HG03571 (cell line): ENCODE results near the gene NPR1.
"Not testable (repeated sequence)": the region's sequence is repeated elsewhere in the genome, so short reads cannot be mapped to it uniquely, and the experiment has no call there.

ENCODE experiments used
- ATAC-seq: cut with Tn5 transposase; IDR thresholded peaks from one replicate; pipeline ENCODE4 v1.9.1; 2021; ENCODE audit not compliant: unreplicated experiment

The NPR1 gene

GRCh38 chr1:153679337-153680119 lies 1.0 kb downstream of the NPR1 start:
- ATAC-seq, result no peak

DNA sequence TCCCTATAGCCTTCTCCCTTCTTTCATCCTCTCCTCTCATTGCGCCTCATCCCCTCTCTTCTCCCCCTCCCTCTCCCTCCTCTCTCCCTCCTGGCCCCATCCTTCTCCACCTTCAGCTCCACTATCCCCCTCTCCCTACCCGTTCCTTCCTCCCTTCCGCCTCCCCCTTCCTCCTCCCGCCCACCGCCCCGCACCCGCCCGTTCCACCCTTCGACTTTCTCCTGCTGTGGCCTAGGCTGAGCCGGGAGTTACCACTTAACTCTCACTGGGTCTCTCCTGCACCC lies 1.6 kb downstream of the NPR1 start:
- ATAC-seq, result no peak

GRCh38 chr1:153682730-153683129 lies 4.2 kb downstream of the NPR1 start:
- ATAC-seq, result no peak

- no peak for ATAC-seq
Measured at GRCh38 chr1:153683854-153684253, 5.4 kb downstream of the NPR1 start.

- ATAC-seq, result no peak
Measured at GRCh38 chr1:153684892-153685291, 6.4 kb downstream of the NPR1 start.

GRCh38 chr1:153685544-153686340 lies 7.3 kb downstream of the NPR1 start:
- no peak for ATAC-seq

- ATAC-seq, result no peak
Measured at GRCh38 chr1:153687346-153688125, 9.0 kb downstream of the NPR1 start.

- ATAC-seq, result no peak
Measured at GRCh38 chr1:153688276-153688675, 9.8 kb downstream of the NPR1 start.

- ATAC-seq, result no peak
Measured at GRCh38 chr1:153688736-153689328, 10.3 kb downstream of the NPR1 start.

DNA sequence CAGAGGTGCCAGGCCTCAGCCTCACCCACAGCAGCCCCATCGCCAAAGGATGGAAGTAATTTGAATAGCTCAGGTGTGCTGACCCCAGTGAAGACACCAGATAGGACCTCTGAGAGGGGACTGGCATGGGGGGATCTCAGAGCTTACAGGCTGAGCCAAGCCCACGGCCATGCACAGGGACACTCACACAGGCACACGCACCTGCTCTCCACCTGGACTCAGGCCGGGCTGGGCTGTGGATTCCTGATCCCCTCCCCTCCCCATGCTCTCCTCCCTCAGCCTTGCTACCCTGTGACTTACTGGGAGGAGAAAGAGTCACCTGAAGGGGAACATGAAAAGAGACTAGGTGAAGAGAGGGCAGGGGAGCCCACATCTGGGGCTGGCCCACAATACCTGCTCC lies 15.0 kb downstream of the NPR1 start:
- no peak for ATAC-seq

- ATAC-seq, result no peak
Measured at GRCh38 chr1:153696741-153697140, 18.3 kb downstream of the NPR1 start.

DNA sequence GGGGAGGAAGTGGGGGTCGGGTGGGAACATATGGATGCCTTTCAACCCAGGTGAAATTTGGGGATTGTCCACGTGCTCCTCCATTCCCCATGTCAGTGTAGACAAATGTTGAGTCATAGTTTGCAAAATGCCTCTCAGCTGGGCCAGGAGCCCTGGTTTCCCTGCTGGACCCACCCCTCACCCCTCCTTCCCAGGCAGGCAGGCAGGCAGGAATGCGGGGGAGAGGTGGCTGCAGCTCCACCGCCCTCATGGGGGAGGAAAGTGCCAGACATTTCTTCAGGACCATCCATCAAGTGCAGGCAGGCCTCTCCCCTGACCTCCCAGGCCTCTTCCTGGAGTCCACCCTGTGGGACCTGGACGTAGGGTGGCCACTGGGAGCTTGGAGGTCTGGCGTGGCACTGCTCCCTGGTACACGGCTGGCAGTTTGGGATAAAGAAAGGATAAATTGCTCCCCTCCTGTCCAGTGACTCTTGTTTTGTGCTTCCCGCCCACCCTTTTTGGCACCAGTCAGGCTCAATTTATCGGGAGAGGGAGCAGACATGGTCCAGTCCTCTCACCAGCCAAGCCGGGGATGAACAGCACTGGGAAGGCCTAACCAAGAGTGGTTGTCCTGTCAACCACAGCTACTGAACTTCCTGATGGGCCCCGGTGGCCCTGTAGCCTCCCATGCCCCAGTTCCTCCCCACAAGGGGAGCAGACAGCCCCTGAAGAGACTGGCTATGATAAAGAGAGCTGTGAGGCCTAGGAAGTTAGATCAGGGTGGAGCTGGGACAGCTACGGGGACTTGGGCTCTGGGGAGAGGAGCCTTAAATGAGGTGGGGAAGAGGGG lies 18.9 kb downstream of the NPR1 start:
- no peak for ATAC-seq

- no peak for ATAC-seq
Measured at GRCh38 chr1:153698020-153698922, 19.8 kb downstream of the NPR1 start.

GRCh38 chr1:153698923-153699714 lies 20.6 kb downstream of the NPR1 start:
- no peak for ATAC-seq

- no peak for ATAC-seq
Measured at GRCh38 chr1:153699768-153700167, 21.3 kb downstream of the NPR1 start.

DNA sequence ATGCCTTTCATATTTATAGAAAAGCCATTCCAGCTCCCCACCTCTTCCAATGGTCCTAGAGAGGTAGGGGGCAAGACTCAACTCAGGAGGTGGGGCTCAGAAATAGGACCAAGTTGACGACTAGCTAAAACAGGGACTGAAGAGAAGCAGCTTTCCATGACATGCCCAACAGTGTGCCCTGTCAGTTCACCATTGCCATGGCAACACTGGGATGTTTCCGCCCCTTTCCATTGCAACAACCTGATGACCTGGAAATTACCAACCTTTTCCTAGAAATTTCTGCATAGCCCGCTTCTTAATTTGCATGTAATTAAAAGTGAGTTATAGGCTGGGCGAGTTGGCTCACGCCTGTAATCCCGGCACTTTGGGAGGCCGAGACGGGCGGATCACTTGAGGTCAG lies 27.0 kb downstream of the NPR1 start:
- no peak for ATAC-seq

- ATAC-seq, result no peak
Measured at GRCh38 chr1:153711026-153711425, 32.5 kb downstream of the NPR1 start.

GRCh38 chr1:153716211-153716610 lies 37.7 kb downstream of the NPR1 start:
- ATAC-seq, result not testable (repeated sequence)

- ATAC-seq, result no peak
Measured at GRCh38 chr1:153717330-153717729, 38.8 kb downstream of the NPR1 start.
